NCI-H187 treated with DMSO at 0.1 percent for 48 hours (cell line): ENCODE data around the gene ZNF560.
A peak's percentile ranks its signal among the peaks of the same experiment; 100 is the strongest.

Experiments
- DNase-seq: peaks from one replicate; lab custom pipeline; 2025; lab: John Stamatoyannopoulos, UW

The ZNF560 gene

DNA sequence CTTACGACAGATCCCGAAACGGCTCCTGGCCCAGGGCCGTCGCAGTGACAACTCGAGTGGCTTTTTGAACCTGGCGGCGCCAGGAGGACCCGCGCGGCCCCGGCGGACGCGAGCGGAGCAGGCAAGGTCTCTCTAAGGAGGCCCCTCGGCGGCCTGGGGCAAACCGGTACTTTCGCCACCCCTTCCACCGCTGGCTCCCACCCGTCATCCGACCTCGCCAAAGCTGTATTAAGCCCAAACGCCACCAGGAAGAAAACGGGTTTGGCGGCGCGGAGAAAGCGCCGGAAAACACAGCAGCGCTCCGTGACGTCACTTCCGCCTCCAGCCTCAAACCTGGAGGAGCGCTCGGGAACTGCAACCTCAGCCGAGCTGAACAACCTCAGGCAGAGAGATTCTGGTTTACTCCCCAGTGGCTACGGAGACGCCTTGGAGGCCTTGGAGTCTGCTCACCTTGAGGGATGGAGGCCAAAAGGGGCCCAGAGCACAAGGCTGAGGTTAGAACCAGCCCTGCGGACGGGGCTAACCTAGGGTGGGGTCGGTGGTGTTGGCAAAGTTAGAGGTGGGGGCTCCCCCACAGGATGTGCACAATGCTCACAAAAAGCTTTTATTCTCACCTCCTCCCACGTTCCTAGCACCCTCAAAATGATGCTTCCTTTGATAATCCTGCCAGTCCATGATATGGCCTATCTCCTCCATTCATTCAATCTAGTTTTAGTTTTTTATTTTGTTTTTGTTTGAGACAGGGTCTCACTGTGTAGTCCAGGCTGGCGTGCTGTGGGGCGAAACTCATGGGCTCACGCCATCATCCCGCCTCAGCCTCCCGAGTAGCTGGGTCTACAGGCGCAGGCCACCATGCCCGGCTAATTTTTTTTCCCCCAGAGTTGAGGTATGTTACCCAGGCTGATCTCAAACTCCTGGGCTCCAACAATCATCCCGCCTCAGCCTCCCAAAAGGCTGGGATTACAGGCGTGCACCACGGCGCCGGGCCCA lies 62.8 kb downstream of the ZNF560 start, which contains the start of gene ZNF266:
Gene ZNF266 (minus strand): TSS at position 295 of the 990 bp plus-strand sequence. CDS start 15,484 bp downstream, outside the sequence.
- DNase-seq: peak; percentile 5

- no peak for DNase-seq
These were observed 66.9 kb downstream of the ZNF560 start for GRCh38 chr19:9431475-9431874.

GRCh38 chr19:9430444-9430843 lies 68.0 kb downstream of the ZNF560 start:
- no peak for DNase-seq

- DNase-seq: no peak
These were observed 70.5 kb downstream of the ZNF560 start for GRCh38 chr19:9427941-9428340.
